ENCODE results near the gene COL25A1.

DNA sequence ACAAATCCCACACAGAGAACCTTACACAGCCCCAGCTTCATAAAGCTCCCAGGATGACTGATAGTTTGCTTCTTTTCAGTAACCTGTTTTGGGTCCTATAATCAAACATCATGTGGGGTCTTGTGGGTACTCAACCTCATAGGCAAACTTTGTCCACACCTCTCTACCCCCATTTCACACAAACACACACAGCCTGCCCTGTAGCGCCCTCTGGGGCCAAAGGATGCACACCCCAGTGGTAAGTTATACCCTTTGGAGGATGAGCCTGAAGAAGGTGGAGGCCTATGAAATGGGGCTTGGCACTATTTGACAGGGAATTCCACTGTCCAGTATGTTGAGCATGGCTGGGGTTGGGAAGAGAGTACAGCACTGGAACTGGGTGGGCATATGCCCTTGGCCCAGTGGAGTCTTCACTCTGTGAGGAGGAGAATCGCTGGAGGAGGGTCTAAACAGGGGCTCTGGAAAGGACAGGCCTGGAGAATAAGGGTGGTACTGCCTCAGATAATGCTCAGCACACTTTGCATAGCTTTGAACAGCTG lies 30.5 kb upstream of the COL25A1 start:
- TF ChIP-seq, protein P1, sequence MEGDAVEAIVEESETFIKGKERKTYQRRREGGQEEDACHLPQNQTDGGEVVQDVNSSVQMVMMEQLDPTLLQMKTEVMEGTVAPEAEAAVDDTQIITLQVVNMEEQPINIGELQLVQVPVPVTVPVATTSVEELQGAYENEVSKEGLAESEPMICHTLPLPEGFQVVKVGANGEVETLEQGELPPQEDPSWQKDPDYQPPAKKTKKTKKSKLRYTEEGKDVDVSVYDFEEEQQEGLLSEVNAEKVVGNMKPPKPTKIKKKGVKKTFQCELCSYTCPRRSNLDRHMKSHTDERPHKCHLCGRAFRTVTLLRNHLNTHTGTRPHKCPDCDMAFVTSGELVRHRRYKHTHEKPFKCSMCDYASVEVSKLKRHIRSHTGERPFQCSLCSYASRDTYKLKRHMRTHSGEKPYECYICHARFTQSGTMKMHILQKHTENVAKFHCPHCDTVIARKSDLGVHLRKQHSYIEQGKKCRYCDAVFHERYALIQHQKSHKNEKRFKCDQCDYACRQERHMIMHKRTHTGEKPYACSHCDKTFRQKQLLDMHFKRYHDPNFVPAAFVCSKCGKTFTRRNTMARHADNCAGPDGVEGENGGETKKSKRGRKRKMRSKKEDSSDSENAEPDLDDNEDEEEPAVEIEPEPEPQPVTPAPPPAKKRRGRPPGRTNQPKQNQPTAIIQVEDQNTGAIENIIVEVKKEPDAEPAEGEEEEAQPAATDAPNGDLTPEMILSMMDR (IDR thresholded peaks at IDR 0.05): no peak
- no peak for TF ChIP-seq POLR2A (IDR thresholded peaks at IDR 0.05)
- TF ChIP-seq POLR2AphosphoS5 (IDR thresholded peaks at IDR 0.05): no peak
- no peak for TF ChIP-seq EP300 (IDR thresholded peaks at IDR 0.05; ENCODE audit: low read depth)
